H1 (cell line): Measurements from ENCODE around the gene JADE3. TPM values are rescaled to one million over a fixed set of nuclear protein-coding genes. Genes with fewer than 3 reads are reported as not detected.

Experiments used
- CTCF ChIA-PET: fragments of 300-600 bp; sonication (Branson Sonifier 250); formaldehyde crosslinking; loops from one replicate; lab custom pipeline; 2021; ENCODE audit not compliant: partially characterized antibody; lab: Charles Lee
- POLR2A ChIA-PET: fragments of 300-600 bp; sonication (Branson Sonifier 250); formaldehyde crosslinking; loops from one replicate; lab custom pipeline; 2021; ENCODE audit warnings: inconsistent platforms; ENCODE audit not compliant: partially characterized antibody; lab: Charles Lee
- DNase-seq, 2 experiments: peaks; one replicate each; pipeline versions ENCODE4 v3.0.0 to v3.0.0-alpha.2; 2010 to 2022; ENCODE audit warnings: low spot score in 2 of 2, low read depth in 1 of 2, mixed read lengths in 1 of 2
- FAIRE-seq: peaks from 2 replicates; lab custom pipeline; 2011; peaks lifted over from hg19 to GRCh38; lab: Jason Lieb, UNC
- H2AFZ ChIP-seq: 2 replicates; pipeline ENCODE4 v1.8.1; 2012; ENCODE audit warnings: low read length, inconsistent platforms
- H2AK5ac ChIP-seq: 2 replicates; pipeline ENCODE4 v1.6.1; 2013; ENCODE audit warnings: low read depth, low read length
- H2BK120ac ChIP-seq: replicated peaks from 2 replicates; pipeline ENCODE3; 2013; ENCODE audit warnings: low read depth, low read length, inconsistent platforms
- H2BK12ac ChIP-seq: 2 replicates; pipeline ENCODE4 v1.6.1; 2013; ENCODE audit warnings: low read depth, low read length
- H2BK15ac ChIP-seq: 2 replicates; pipeline ENCODE4 v1.6.1; 2013; ENCODE audit warnings: low read length
- H2BK20ac ChIP-seq: 2 replicates; pipeline ENCODE4 v1.6.1; 2013; ENCODE audit warnings: low read length
- H2BK5ac ChIP-seq: 2 replicates; pipeline ENCODE4 v1.6.1; 2013; ENCODE audit warnings: low read depth, low read length
- H3K14ac ChIP-seq: 2 replicates; pipeline ENCODE4 v1.6.1; 2013; ENCODE audit warnings: inconsistent platforms; ENCODE audit not compliant: insufficient read length
- H3K18ac ChIP-seq: 2 replicates; pipeline ENCODE4 v1.6.1; 2013; ENCODE audit warnings: low read length; ENCODE audit errors: extremely low read depth
- H3K23ac ChIP-seq: 2 replicates; pipeline ENCODE4 v1.6.1; 2013; ENCODE audit warnings: inconsistent platforms; ENCODE audit not compliant: insufficient read length
- H3K23me2 ChIP-seq: 2 replicates; pipeline ENCODE4 v1.6.1; 2013; ENCODE audit warnings: low read depth, low read length
- H3K27ac ChIP-seq: 2 replicates; pipeline ENCODE4 v1.6.1; 2011; ENCODE audit warnings: low read depth, low read length, inconsistent platforms
- H3K27me3 ChIP-seq, 4 experiments: replicated peaks in 1 of 4; 1 replicate in 1 of 4; 2 replicates in 3 of 4; pipeline versions ENCODE4 v1.6.1 to v1.8.1; 2011 to 2013; ENCODE audit warnings: low read length in 3 of 4, mild to moderate bottlenecking in 3 of 4, inconsistent platforms in 2 of 4, mixed read lengths in 2 of 4, moderate library complexity in 1 of 4; ENCODE audit not compliant: control insufficient read depth in 3 of 4, insufficient read depth in 3 of 4; ENCODE audit errors: extremely low read depth in 1 of 4
- H3K36me3 ChIP-seq, 4 experiments: 2 replicates each; pipeline versions ENCODE4 v1.6.1 to v1.8.1; 2011 to 2013; ENCODE audit warnings: mild to moderate bottlenecking in 4 of 4, low read length in 3 of 4, moderate library complexity in 2 of 4, control low read depth in 1 of 4, inconsistent platforms in 1 of 4; ENCODE audit not compliant: insufficient read depth in 4 of 4, control insufficient read depth in 2 of 4
- H3K4ac ChIP-seq: replicated peaks from 2 replicates; pipeline ENCODE3; 2013; ENCODE audit warnings: low read length, low read depth, mixed read lengths, inconsistent platforms; ENCODE audit not compliant: insufficient read length
- H3K4me1 ChIP-seq, 4 experiments: replicated peaks in 1 of 4; 1 replicate in 1 of 4; 2 replicates in 3 of 4; pipeline versions ENCODE4 v1.6.1 to v1.8.1; 2011 to 2013; ENCODE audit warnings: low read length in 3 of 4, inconsistent platforms in 2 of 4, mixed read lengths in 1 of 4; ENCODE audit not compliant: insufficient read depth in 4 of 4, control insufficient read depth in 3 of 4
- H3K4me2 ChIP-seq, 2 experiments: 2 replicates each; pipeline versions ENCODE4 v1.6.1 to v1.8.1; 2011 to 2013; ENCODE audit warnings: low read depth in 2 of 2, low read length in 2 of 2, control low read depth in 1 of 2, inconsistent platforms in 1 of 2, mild to moderate bottlenecking in 1 of 2; ENCODE audit not compliant: insufficient read depth in 1 of 2
- H3K4me3 ChIP-seq, 4 experiments: fragments of 200-600, 300-600 bp in 1 of 4; sonication (generic), shearing (Covaris generic), sonication (Bioruptor Twin) in 1 of 4; 2 replicates each; pipeline versions ENCODE4 v1.5.1 to v1.8.1; 2011 to 2016; ENCODE audit warnings: low read length in 4 of 4, low read depth in 3 of 4, control low read depth in 2 of 4, inconsistent platforms in 2 of 4, mild to moderate bottlenecking in 2 of 4, mixed read lengths in 1 of 4, moderate library complexity in 1 of 4; ENCODE audit not compliant: insufficient read depth in 2 of 4; ENCODE audit errors: extremely low read depth in 1 of 4
- H3K56ac ChIP-seq: replicated peaks from 2 replicates; pipeline ENCODE3; 2013; ENCODE audit warnings: low read depth, mild to moderate bottlenecking, mixed read lengths, low read length, inconsistent platforms; ENCODE audit not compliant: insufficient read length
- H3K79me1 ChIP-seq: 2 replicates; pipeline ENCODE4 v1.6.1; 2013; ENCODE audit warnings: low read depth, low read length, control low read depth
- H3K79me2 ChIP-seq, 2 experiments: 2 replicates each; pipeline versions ENCODE4 v1.6.1 to v1.8.1; 2012 to 2013; ENCODE audit warnings: low read length in 2 of 2, mild to moderate bottlenecking in 2 of 2, inconsistent platforms in 1 of 2; ENCODE audit not compliant: insufficient read depth in 2 of 2, control insufficient read depth in 1 of 2
- H3K9ac ChIP-seq, 4 experiments: replicated peaks in 1 of 4; 1 replicate in 1 of 4; 2 replicates in 3 of 4; pipeline versions ENCODE4 v1.6.1 to v1.8.1; 2011 to 2013; ENCODE audit warnings: low read depth in 3 of 4, low read length in 3 of 4, control low read depth in 2 of 4, mild to moderate bottlenecking in 2 of 4, moderate library complexity in 2 of 4, inconsistent platforms in 1 of 4; ENCODE audit errors: extremely low read depth in 1 of 4
- H3K9me3 ChIP-seq, 2 experiments: 2 replicates each; pipeline versions ENCODE4 v1.6.1 to v1.8.1; 2012 to 2013; ENCODE audit warnings: mild to moderate bottlenecking in 2 of 2, moderate library complexity in 2 of 2, control low read depth in 1 of 2, inconsistent platforms in 1 of 2, low read depth in 1 of 2, low read length in 1 of 2, mixed read lengths in 1 of 2; ENCODE audit not compliant: insufficient read depth in 2 of 2
- H4K20me1 ChIP-seq, 2 experiments: replicated peaks in 1 of 2; 2 replicates each; pipeline versions ENCODE3 to v1.8.1; 2011 to 2013; ENCODE audit warnings: inconsistent platforms in 2 of 2, low read length in 2 of 2, mild to moderate bottlenecking in 1 of 2; ENCODE audit not compliant: insufficient read depth in 2 of 2, control insufficient read depth in 1 of 2
- H4K5ac ChIP-seq: 2 replicates; pipeline ENCODE4 v1.6.1; 2013; ENCODE audit warnings: low read length, low read depth, mixed read lengths, inconsistent platforms; ENCODE audit not compliant: insufficient read length
- H4K8ac ChIP-seq: 2 replicates; pipeline ENCODE4 v1.8.0; 2013; ENCODE audit warnings: mild to moderate bottlenecking, moderate library complexity, low read length, inconsistent platforms; ENCODE audit not compliant: insufficient read depth; ENCODE audit errors: extremely low read depth
- H4K91ac ChIP-seq: replicated peaks from 2 replicates; pipeline ENCODE3; 2013; ENCODE audit warnings: low read length, mixed read lengths, inconsistent platforms; ENCODE audit not compliant: insufficient read length
- ASH2L ChIP-seq: fragments of 200-600, 300-600 bp; sonication (generic); IDR thresholded peaks from one replicate; pipeline ENCODE4 v1.7.1; 2017; ENCODE audit warnings: low read length
- CHD1 ChIP-seq: IDR thresholded peaks from 2 replicates; pipeline ENCODE4 v1.6.1; 2012; ENCODE audit warnings: low read depth, low read length, improper control_type of control experiment
- EZH2 ChIP-seq: fragments of 200-600 bp; sonication (generic); IDR thresholded peaks from 2 replicates; pipeline ENCODE4 v1.7.1; 2012; ENCODE audit warnings: low read depth, mild to moderate bottlenecking, moderate library complexity, low read length, inconsistent platforms; ENCODE audit not compliant: severe bottlenecking
- HDAC2 ChIP-seq, 2 experiments: fragments of 300-600 bp in 1 of 2; sonication (generic) in 1 of 2; IDR thresholded peaks; 2 replicates each; pipeline ENCODE4 v1.6.1; 2011 to 2012; ENCODE audit warnings: low read depth in 2 of 2, low read length in 2 of 2, mild to moderate bottlenecking in 2 of 2, moderate library complexity in 2 of 2, borderline replicate concordance in 1 of 2, inconsistent platforms in 1 of 2
- NANOG ChIP-seq: IDR thresholded peaks from 2 replicates; pipeline ENCODE4 v1.6.1; 2011; ENCODE audit warnings: low read length, low read depth, mild to moderate bottlenecking, inconsistent platforms; ENCODE audit not compliant: insufficient read depth, poor library complexity, severe bottlenecking
- RBBP5 ChIP-seq: IDR thresholded peaks from 2 replicates; pipeline ENCODE4 v1.7.1; 2012; ENCODE audit warnings: low read depth, mild to moderate bottlenecking, inconsistent platforms, low read length, moderate library complexity, borderline replicate concordance
- SIN3A ChIP-seq, 2 experiments: IDR thresholded peaks in 1 of 2; conservative IDR thresholded peaks in 1 of 2; 2 replicates each; pipeline ENCODE4 v1.6.1; 2011 to 2012; ENCODE audit warnings: low read length in 2 of 2, improper control_type of control experiment in 1 of 2, low read depth in 1 of 2, mild to moderate bottlenecking in 1 of 2
- SP2 ChIP-seq: IDR thresholded peaks from 2 replicates; pipeline ENCODE4 v1.6.1; 2012; ENCODE audit warnings: mild to moderate bottlenecking, low read length, inconsistent platforms
- ZNF274 ChIP-seq: IDR thresholded peaks from 2 replicates; pipeline ENCODE4 v1.7.0; 2012; ENCODE audit warnings: low read length, borderline replicate concordance; ENCODE audit errors: extremely low read depth
- WGBS, 2 experiments: shearing (Covaris generic) in 1 of 2; methylation state at CpG; one replicate each; pipeline versions ENCODE4 v1.1.6 to v1.1.7; 2013 to 2015; ENCODE audit warnings: low lambda C conversion rate in 2 of 2, mixed read lengths in 2 of 2, inconsistent platforms in 1 of 2, low coverage in 1 of 2, missing lambda C conversion rate in 1 of 2; ENCODE audit not compliant: insufficient replicate concordance in 2 of 2, insufficient coverage in 1 of 2, insufficient read length in 1 of 2; ENCODE audit errors: extremely low coverage in 1 of 2, missing lambda C conversion rate in 1 of 2; 5-methylcytosine and 5-hydroxymethylcytosine counted together
- polyA plus RNA-seq, 7 experiments: library from polyadenylated mRNA; depleted of rRNA in 3 of 7; stranded (reverse) in 5 of 7; unstranded in 2 of 7; fragments of >200 nt in 5 of 7; fragments of 200-250 nt in 2 of 7; gene quantifications; 1 replicate in 5 of 7; 2 replicates in 1 of 7; 4 replicates in 1 of 7; pipeline versions ENCODE4 v1.2.1 to v1.2.3, GENCODE V29; 2011 to 2013; ENCODE audit warnings: missing spikeins in 2 of 7, mixed read lengths in 2 of 7
- total RNA-seq: library from RNA; stranded (reverse); fragmentation: NEBNext Ultra II Directional; extraction: Animal tissue kit (Norgen Biotek cat#: 25700); gene quantifications from 2 replicates; pipeline ENCODE4 v1.2.1, GENCODE V29; 2021

Gene JADE3
- total and polyA plus RNA-seq, 2 of the 8 experiments (the other 6 are each of a cell fraction or from before 2014, with no cell fraction given), result 6.9 to 21.5 TPM

GRCh38 chrX:46959985-46960700 is 47.9 kb downstream of the JADE3 start:
- Histone ChIP-seq H2BK20ac (no peak overlapping the region), H3K18ac (no peak overlapping the region), H3K4me1 (peaks cover 0 to 5% (median 0%) of the 10 kb centered on the region in 4 experiments; a peak in 2 of 7 replicates), H3K23ac (no peak overlapping the region), H4K20me1 (no peaks in the 10 kb centered on the region), H3K14ac (no peak overlapping the region), H2AFZ (no peak overlapping the region), H3K9ac (no peak overlapping the region), H4K91ac (no peak overlapping the region), H3K27ac (no peak overlapping the region), H2AK5ac (no peak overlapping the region), H3K36me3 (no peaks in the 10 kb centered on the region), H3K9me3 (no peaks in the 10 kb centered on the region), H3K4me3 (no peak overlapping the region), H2BK12ac (no peak overlapping the region), H3K27me3 (no peaks in the 10 kb centered on the region), H3K4me2 (no peak overlapping the region), H3K23me2 (no peaks in the 10 kb centered on the region), H3K4ac (no peak overlapping the region), H2BK15ac (no peak overlapping the region), H4K8ac (no peak overlapping the region), H3K56ac (no peak overlapping the region), H3K79me2 (peaks cover 2 to 78% of the 10 kb centered on the region in 2 experiments; a peak in 2 of 4 replicates), H3K79me1 (peaks cover 4% of the 10 kb centered on the region; the same call in 1 of the 2 replicates), H2BK120ac (no peak overlapping the region), H4K5ac (no peak overlapping the region), H2BK5ac (no peak overlapping the region)
- DNase-seq (no peak), FAIRE-seq (no peak)
- WGBS, 2 experiments, result 94% methylated on average over 3 of the region's 3 CpGs; no CpG with 5 or more reads in 1 of the 2 experiments
- CTCF ChIA-PET, result no interaction called here
- TF ChIP-seq EZH2 (no peak), ASH2L (no peak), RBBP5 (no peak), SIN3A (conservative IDR thresholded peaks at IDR 0.05 in 1 of 2, IDR thresholded peaks at IDR 0.05 in 1 of 2; ENCODE audit: low read depth in 1 of 2, low read length in 2 of 2) (no peak), CHD1 (no peak), ZNF274 (no peak), NANOG (no peak), HDAC2 (IDR thresholded peaks at IDR 0.05; ENCODE audit: borderline replicate concordance in 1 of 2, low read depth in 2 of 2, low read length in 2 of 2) (no peak), SP2 (no peak)
- POLR2A ChIA-PET, result no interaction called here
